Naive thymus-derived CD4-positive, alpha-beta T cell (primary cell): ENCODE measurements around the gene MICAL1. TPM values are rescaled to one million over a fixed set of nuclear protein-coding genes. Genes with fewer than 3 reads are reported as not detected.

Experiments used
- ATAC-seq: fragments of 150-1000 bp; cut with Tn5 transposase; 2 replicates; pipeline ENCODE4 v1.10.0; 2021; ENCODE audit warnings: mild to moderate bottlenecking, moderate library complexity
- CTCF ChIA-PET: fragments of 350-600 bp; sonication (Branson Sonifier 250); formaldehyde crosslinking; loops from one replicate; lab custom pipeline; 2021; ENCODE audit warnings: antibody characterized with exemption; lab: Charles Lee
- POLR2A ChIA-PET: fragments of 350-600 bp; sonication (Branson Sonifier 250); formaldehyde crosslinking; loops from one replicate; lab custom pipeline; 2021; ENCODE audit warnings: antibody characterized with exemption, inconsistent platforms; lab: Charles Lee
- DNase-seq, 9 donors: peaks; one replicate each; pipeline versions ENCODE4 v3.0.0 to v3.0.0-alpha.2; 2020 to 2022; ENCODE audit warnings: mixed read lengths in 1 of 9
- H3K27ac ChIP-seq: one replicate; pipeline ENCODE4 v1.7.0; 2013; ENCODE audit warnings: mild to moderate bottlenecking, low read depth, low read length, moderate library complexity
- H3K27me3 ChIP-seq, 2 donors: one replicate each; pipeline ENCODE4 v1.7.0; 2013; ENCODE audit warnings: low read length in 2 of 2, mild to moderate bottlenecking in 2 of 2, moderate library complexity in 2 of 2; ENCODE audit not compliant: control insufficient read depth in 2 of 2, insufficient read depth in 2 of 2
- H3K36me3 ChIP-seq, 3 experiments: 1 replicate in 2 of 3; 2 replicates in 1 of 3; pipeline ENCODE4 v1.7.0; 2013; ENCODE audit warnings: low read length in 3 of 3, mild to moderate bottlenecking in 3 of 3, moderate library complexity in 1 of 3; ENCODE audit not compliant: insufficient read depth in 3 of 3, control insufficient read depth in 2 of 3
- H3K4me1 ChIP-seq, 2 donors: one replicate each; pipeline ENCODE4 v1.7.0; 2013; ENCODE audit warnings: low read length in 2 of 2, mild to moderate bottlenecking in 2 of 2, moderate library complexity in 1 of 2; ENCODE audit not compliant: control insufficient read depth in 2 of 2, insufficient read depth in 2 of 2
- H3K4me3 ChIP-seq: 2 replicates; pipeline ENCODE4 v1.7.0; 2013; ENCODE audit warnings: mild to moderate bottlenecking, low read length
- H3K9me3 ChIP-seq, 3 experiments: 1 replicate in 2 of 3; 2 replicates in 1 of 3; pipeline ENCODE4 v1.7.0; 2013; ENCODE audit warnings: low read length in 3 of 3; ENCODE audit not compliant: control insufficient read depth in 2 of 3
- H3K27ac Mint-ChIP-seq, 9 donors: one replicate each; pipeline ENCODE4 v1.8.0; 2020 to 2022; ENCODE audit warnings: mixed read lengths in 9 of 9, mild to moderate bottlenecking in 8 of 9, moderate library complexity in 5 of 9, inconsistent platforms in 2 of 9
- H3K27me3 Mint-ChIP-seq, 5 donors: one replicate each; pipeline ENCODE4 v1.8.0; 2021 to 2022; ENCODE audit warnings: mixed read lengths in 5 of 5, mild to moderate bottlenecking in 1 of 5
- H3K36me3 Mint-ChIP-seq, 5 donors: one replicate each; pipeline ENCODE4 v1.8.0; 2020 to 2022; ENCODE audit warnings: mixed read lengths in 5 of 5, mild to moderate bottlenecking in 3 of 5, inconsistent platforms in 1 of 5
- H3K4me1 Mint-ChIP-seq, 7 donors: one replicate each; pipeline ENCODE4 v1.8.0; 2020 to 2022; ENCODE audit warnings: mixed read lengths in 7 of 7, mild to moderate bottlenecking in 3 of 7, inconsistent platforms in 1 of 7
- H3K4me3 Mint-ChIP-seq, 10 donors: one replicate each; pipeline ENCODE4 v1.8.0; 2020 to 2022; ENCODE audit warnings: mild to moderate bottlenecking in 10 of 10, mixed read lengths in 10 of 10, moderate library complexity in 6 of 10, inconsistent platforms in 2 of 10
- H3K9me3 Mint-ChIP-seq, 11 donors: one replicate each; pipeline ENCODE4 v1.8.0; 2020 to 2022; ENCODE audit warnings: mixed read lengths in 11 of 11, mild to moderate bottlenecking in 4 of 11, inconsistent platforms in 1 of 11, moderate library complexity in 1 of 11
- intact Hi-C, 2 donors: fragments of 100-400 bp; cut with micrococcal nuclease; formaldehyde crosslinking; loops; one replicate each; pipeline ENCODE4 v1.15.1; 2023
- polyA plus RNA-seq, 2 donors: library from polyadenylated mRNA; unstranded; fragments of 300-500 nt; fragmentation: Illumina TruSeq; gene quantifications; one replicate each; pipeline ENCODE4 v1.2.3, GENCODE V29; 2021
- total RNA-seq, 6 experiments: library from RNA in 5 of 6; stranded (reverse) in 5 of 6; gene quantifications; 1 replicate in 5 of 6; 2 replicates in 1 of 6; pipeline ENCODE4 v1.2.3 and lab custom pipeline; 2021 to 2026

The MICAL1 gene
- total and polyA plus RNA-seq, 7 experiments from 2014 or later, result 18.3 to 125 (median 63.4) TPM

GRCh38 chr6:109454496-109455436 is 806 bp downstream of the MICAL1 start:
- H3K9me3 ChIP-seq, result no peaks in the 10 kb centered on the region
- Mint-ChIP-seq H3K4me3 (peak overlapping the region; percentile 95 to 99 (median 97)), H3K36me3 (peaks cover 0 to 22% (median 0%) of the 10 kb centered on the region in 5 donors), H3K4me1 (peaks cover 36 to 77% (median 68%) of the 10 kb centered on the region in 7 donors), H3K27me3 (no peaks in the 10 kb centered on the region), H3K27ac (peak overlapping the region; percentile 83 to 99 (median 97)), H3K9me3 (no peaks in the 10 kb centered on the region)
- peaks cover 49 to 54% of the 10 kb centered on the region in 2 donors for H3K4me1 ChIP-seq
- peaks cover 0 to 22% (median 10%) of the 10 kb centered on the region in 3 experiments for H3K36me3 ChIP-seq
- DNase-seq (peak; percentile 44 to 86 (median 81)), ATAC-seq (peak; percentile 73)
- intact Hi-C loops, result loop anchor here (1.0 to 10.0 kb wide), 13 partner anchors 13 to 1630 kb away; partner anchors contain the start of genes CEP57L1 (in 2 of the 2), ZBTB24 (in 2 of the 2), AFG1L (in 1 of the 2) and AK9 (in 1 of the 2)
- peak overlapping the region; percentile 94 for H3K27ac ChIP-seq
- peak overlapping the region; percentile 81 for H3K4me3 ChIP-seq
- ChIA-PET CTCF (interaction anchor here (0.6 to 1.5 kb wide), 3 partner anchors 9 to 28 kb away, joined by 3 to 4 read pairs (median 3); no protein-coding TSS in a partner anchor), POLR2A (interaction anchor here (0.8 to 7.1 kb wide), 10 partner anchors 8 to 636 kb away, joined by 3 to 58 read pairs (median 16); partner anchors contain the start of genes CD164, PPIL6, SMPD2 and ZBTB24)
- H3K27me3 ChIP-seq, result no peaks in the 10 kb centered on the region

GRCh38 chr6:109453594-109454495 is 1.7 kb downstream of the MICAL1 start:
- ChIA-PET POLR2A (interaction anchor here (0.6 to 7.1 kb wide), 7 partner anchors 9 to 71 kb away, joined by 3 to 58 read pairs (median 4); partner anchors contain the start of genes CD164, PPIL6, SMPD2 and ZBTB24), CTCF (interaction anchor here (0.7 to 1.5 kb wide), 4 partner anchors 10 to 285 kb away, joined by 3 to 4 read pairs (median 4); partner anchors contain the start of genes PPIL6 and SMPD2)
- no peaks in the 10 kb centered on the region for H3K9me3 ChIP-seq
- Mint-ChIP-seq H3K4me1 (peaks cover 36 to 77% (median 65%) of the 10 kb centered on the region in 7 donors), H3K27me3 (no peaks in the 10 kb centered on the region), H3K4me3 (peak overlapping the region; percentile 85 to 99 (median 97)), H3K9me3 (no peaks in the 10 kb centered on the region), H3K36me3 (peaks cover 0 to 24% (median 0%) of the 10 kb centered on the region in 5 donors), H3K27ac (peak overlapping the region; percentile 83 to 99 (median 96))
- H3K4me1 ChIP-seq, result peaks cover 55% of the 10 kb centered on the region in 2 donors
- H3K36me3 ChIP-seq, result peaks cover 0 to 22% (median 10%) of the 10 kb centered on the region in 3 experiments
- ATAC-seq, result no peak
- intact Hi-C loops, result loop anchor here (1.0 to 10.0 kb wide), 6 partner anchors 13 to 1629 kb away; partner anchors contain the start of genes AFG1L (in 1 of the 2), AK9 (in 1 of the 2), CDK19 (in 1 of the 2) and CEP57L1 (in 1 of the 2)
- DNase-seq, result no peak
- H3K27me3 ChIP-seq, result no peaks in the 10 kb centered on the region
- H3K4me3 ChIP-seq, result peak overlapping the region; percentile 81
- peak overlapping the region; percentile 94 for H3K27ac ChIP-seq

GRCh38 chr6:109453156-109453555 is 2.4 kb downstream of the MICAL1 start:
- H3K9me3 ChIP-seq, result no peaks in the 10 kb centered on the region
- intact Hi-C loops, result loop anchor here (5.0 to 10.0 kb wide), 3 partner anchors 1156 to 1628 kb away; partner anchors contain the start of genes AFG1L (in 1 of the 2), CDK19 (in 1 of the 2) and SCML4 (in 1 of the 2)
- H3K36me3 Mint-ChIP-seq, result peaks cover 0 to 25% (median 0%) of the 10 kb centered on the region in 5 donors
- DNase-seq (no peak), ATAC-seq (no peak)
- POLR2A ChIA-PET, result interaction anchor here (0.6 to 7.1 kb wide), 5 partner anchors 12 to 70 kb away, joined by 3 to 58 read pairs (median 40); partner anchors contain the start of genes CD164, PPIL6, SMPD2 and ZBTB24
- H3K4me3 Mint-ChIP-seq, result peak overlapping the region in 5 of 10 donors; percentile 12 to 99 (median 38)
- H3K4me1 Mint-ChIP-seq, result peaks cover 36 to 78% (median 66%) of the 10 kb centered on the region in 7 donors
- no peaks in the 10 kb centered on the region for H3K27me3 Mint-ChIP-seq
- H3K4me1 ChIP-seq, result peaks cover 48% of the 10 kb centered on the region in 2 donors
- CTCF ChIA-PET, result interaction anchor here (0.8 kb wide), 1 partner anchor 12 kb away, joined by 4 read pairs; the partner anchor contains the start of genes PPIL6 and SMPD2
- H3K4me3 ChIP-seq, result no peak overlapping the region
- H3K27ac ChIP-seq, result peak overlapping the region; percentile 94
- no peaks in the 10 kb centered on the region for H3K9me3 Mint-ChIP-seq
- no peaks in the 10 kb centered on the region for H3K27me3 ChIP-seq
- H3K36me3 ChIP-seq, result peaks cover 0 to 28% (median 10%) of the 10 kb centered on the region in 3 experiments
- peak overlapping the region in 7 of 9 donors; percentile 25 to 98 (median 75) for H3K27ac Mint-ChIP-seq

- peaks cover 40 to 42% of the 10 kb centered on the region in 2 donors for H3K4me1 ChIP-seq
- POLR2A ChIA-PET, result interaction anchor here (3.4 to 5.6 kb wide), 2 partner anchors 11 to 69 kb away, joined by 40 to 48 read pairs; partner anchors contain the start of genes CD164, PPIL6 and SMPD2
- peaks cover 0 to 25% (median 0%) of the 10 kb centered on the region in 5 donors for H3K36me3 Mint-ChIP-seq
- H3K27me3 ChIP-seq, result no peaks in the 10 kb centered on the region
- no peak overlapping the region for H3K27ac ChIP-seq
- H3K9me3 ChIP-seq, result no peaks in the 10 kb centered on the region
- CTCF ChIA-PET, result interaction anchor here (0.9 kb wide), 1 partner anchor 8 kb away, joined by 3 read pairs; no protein-coding TSS in a partner anchor
- H3K27ac Mint-ChIP-seq, result peak overlapping the region; percentile 34 to 98 (median 76)
- no peak for DNase-seq
- H3K36me3 ChIP-seq, result peaks cover 0 to 36% (median 10%) of the 10 kb centered on the region in 3 experiments
- no peaks in the 10 kb centered on the region for H3K9me3 Mint-ChIP-seq
- ATAC-seq, result no peak
- H3K4me1 Mint-ChIP-seq, result peaks cover 35 to 68% (median 58%) of the 10 kb centered on the region in 7 donors
- intact Hi-C loops, result loop anchor here (5.0 to 10.0 kb wide), 3 partner anchors 1155 to 1627 kb away; partner anchors contain the start of genes AFG1L (in 1 of the 2), CDK19 (in 1 of the 2) and SCML4 (in 1 of the 2)
- peak overlapping the region in 3 of 10 donors; percentile 14 to 53 (median 45) for H3K4me3 Mint-ChIP-seq
- H3K27me3 Mint-ChIP-seq, result no peaks in the 10 kb centered on the region
- H3K4me3 ChIP-seq, result no peak overlapping the region
Observed at GRCh38 chr6:109452181-109452580, 3.4 kb downstream of the MICAL1 start.

GRCh38 chr6:109451376-109451775 is 4.2 kb downstream of the MICAL1 start:
- peaks cover 29 to 63% (median 54%) of the 10 kb centered on the region in 7 donors for H3K4me1 Mint-ChIP-seq
- no peaks in the 10 kb centered on the region for H3K27me3 ChIP-seq
- ChIA-PET POLR2A (interaction anchor here (2.7 to 5.6 kb wide), 3 partner anchors 10 to 69 kb away, joined by 13 to 48 read pairs (median 40); partner anchors contain the start of genes CD164, PPIL6 and SMPD2), CTCF (no interaction called here)
- no peaks in the 10 kb centered on the region for H3K27me3 Mint-ChIP-seq
- DNase-seq (no peak), ATAC-seq (no peak)
- H3K4me3 Mint-ChIP-seq, result no peak overlapping the region
- H3K36me3 ChIP-seq, result peaks cover 0 to 44% (median 10%) of the 10 kb centered on the region in 3 experiments
- peak overlapping the region in 7 of 9 donors; percentile 20 to 85 (median 64) for H3K27ac Mint-ChIP-seq
- peaks cover 36 to 37% of the 10 kb centered on the region in 2 donors for H3K4me1 ChIP-seq
- no peaks in the 10 kb centered on the region for H3K9me3 Mint-ChIP-seq
- no peak overlapping the region for H3K27ac ChIP-seq
- H3K4me3 ChIP-seq, result no peak overlapping the region
- intact Hi-C loops, result loop anchor here (5.0 to 10.0 kb wide), 3 partner anchors 1154 to 1627 kb away; partner anchors contain the start of genes AFG1L (in 1 of the 2), CDK19 (in 1 of the 2) and SCML4 (in 1 of the 2)
- H3K9me3 ChIP-seq, result no peaks in the 10 kb centered on the region
- peaks cover 0 to 28% (median 0%) of the 10 kb centered on the region in 5 donors for H3K36me3 Mint-ChIP-seq
